HepG2 (cell line): Measurements from ENCODE around the gene PRPF38B.

Source experiments
- CTCF ChIP-seq: sonication (generic); formaldehyde crosslinking; IDR thresholded peaks from 2 replicates; pipeline ENCODE4 v1.5.0; 2020; ENCODE audit warnings: mild to moderate bottlenecking, missing genetic modification reagents, moderate library complexity
- MNT ChIP-seq: fragments of 450-650 bp; IDR thresholded peaks from 2 replicates; pipeline ENCODE4 v1.6.1; 2016
- PHF20 ChIP-seq: sonication (generic); formaldehyde crosslinking; IDR thresholded peaks from 2 replicates; pipeline ENCODE4 v1.5.0; 2020; ENCODE audit warnings: mild to moderate bottlenecking, missing genetic modification reagents
- SRF ChIP-seq: IDR thresholded peaks from 2 replicates; pipeline ENCODE4 v1.6.1; 2011; ENCODE audit warnings: mild to moderate bottlenecking, low read depth, low read length, moderate library complexity
- TBL1XR1 ChIP-seq: fragments of 150-350 bp; IDR thresholded peaks from 2 replicates; pipeline ENCODE4 v1.6.1; 2014; ENCODE audit warnings: borderline replicate concordance, low read length; ENCODE audit not compliant: partially characterized antibody
- XRCC5 ChIP-seq: fragments of 200-400 bp; formaldehyde crosslinking; optimal IDR thresholded peaks from 2 replicates; pipeline ENCODE3; 2017; ENCODE audit warnings: mild to moderate bottlenecking, low read length
- ZNF121 ChIP-seq: sonication (generic); formaldehyde crosslinking; IDR thresholded peaks from 2 replicates; pipeline ENCODE4 v1.5.0; 2020; ENCODE audit warnings: mild to moderate bottlenecking, missing genetic modification reagents
- ZNF224 ChIP-seq: sonication (generic); formaldehyde crosslinking; IDR thresholded peaks from 2 replicates; pipeline ENCODE4 v1.5.0; 2020; ENCODE audit warnings: mild to moderate bottlenecking, missing genetic modification reagents

DNA sequence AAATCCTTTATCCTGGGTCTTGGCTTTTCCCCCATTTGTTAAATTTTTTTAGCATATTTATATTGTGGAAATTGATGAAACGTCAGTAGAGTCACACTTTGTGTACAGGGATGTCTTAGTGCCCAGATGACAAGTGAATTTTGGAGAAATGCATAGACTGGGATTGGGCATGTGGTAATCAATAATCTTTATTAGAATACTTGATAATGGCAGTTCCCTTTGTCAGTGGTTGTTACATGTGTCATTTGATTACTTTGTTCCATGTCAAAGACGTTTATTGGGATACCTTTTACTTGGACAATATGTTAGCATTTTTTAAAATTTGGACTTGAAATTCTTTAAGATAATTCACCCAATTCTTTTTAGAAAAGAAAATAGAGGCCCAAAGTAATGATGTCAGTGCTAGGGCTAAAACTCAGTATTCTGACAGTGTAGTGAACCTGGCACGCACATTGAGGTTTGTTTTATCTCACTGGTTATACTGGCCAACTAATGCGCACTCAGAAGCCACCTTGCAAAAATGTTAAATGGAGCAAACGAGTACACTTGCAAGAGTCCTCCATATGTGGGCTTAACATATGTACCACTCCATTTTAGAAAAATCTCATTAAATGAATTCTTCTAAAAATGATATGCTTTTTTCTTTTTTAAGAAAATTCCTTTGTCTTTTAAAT, 9.2 kb downstream of the PRPF38B start:
- TF ChIP-seq SRF (no peak), ZNF121 (no peak), XRCC5 (no peak), TBL1XR1 (no peak), MNT (no peak), PHF20 (no peak), CTCF (CRISPR knock-in tag) (no peak), ZNF224 (no peak)
